Neural progenitor cell (in vitro differentiated cells): ENCODE measurements around the gene NIT2.

Experiments used
- CTCF ChIP-seq: fragments of 200-600 bp; sonication (generic); IDR thresholded peaks from 2 replicates; pipeline ENCODE4 v1.5.1; 2017; ENCODE audit warnings: antibody characterized with exemption, mild to moderate bottlenecking
- EZH2 ChIP-seq: fragments of 200-600 bp; sonication (generic); IDR thresholded peaks from 2 replicates; pipeline ENCODE4 v1.6.1; 2017; ENCODE audit warnings: antibody characterized with exemption, mild to moderate bottlenecking, moderate library complexity

DNA sequence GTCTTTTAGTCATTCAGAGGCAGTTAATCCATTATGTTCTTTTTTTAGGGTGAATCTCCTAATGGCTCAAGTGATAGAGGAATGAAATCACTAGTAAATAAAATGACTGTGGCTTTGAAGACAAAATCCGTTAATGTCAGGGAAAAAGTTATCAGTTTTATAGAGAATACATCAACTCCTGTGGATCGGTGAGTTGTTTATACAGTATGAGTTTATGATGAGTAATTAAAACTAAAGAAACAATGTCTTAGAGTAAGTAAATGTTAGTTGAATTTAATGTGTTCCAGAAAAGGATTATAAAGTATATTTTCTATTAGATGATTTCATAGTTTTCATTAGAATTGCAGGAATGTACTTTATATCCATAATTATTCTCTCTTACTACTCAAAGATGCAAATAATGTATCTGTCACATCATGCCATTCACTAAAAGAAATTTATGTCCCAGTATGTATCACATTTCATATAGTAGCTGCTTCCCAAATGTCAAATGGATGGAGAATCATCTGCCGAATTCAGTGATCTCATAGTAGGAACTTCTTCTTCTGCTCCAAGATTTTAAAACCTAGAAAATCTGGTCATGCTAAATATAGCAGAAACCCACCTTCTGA, 24.1 kb upstream of the NIT2 start:
- TF ChIP-seq CTCF = no peak
- no peak for TF ChIP-seq EZH2
